WI38 (cell line): ENCODE data around the gene PRKAR1B.

Source experiments
- H3K4me3 ChIP-seq: 2 replicates; pipeline ENCODE4 v1.5.1; 2011; ENCODE audit warnings: low read depth, mild to moderate bottlenecking, control low read depth, low read length
- CTCF ChIP-seq: IDR thresholded peaks from 2 replicates; pipeline ENCODE4 v1.5.1; 2012; ENCODE audit warnings: low read depth, mild to moderate bottlenecking, control low read depth, low read length

PRKAR1B gene

DNA sequence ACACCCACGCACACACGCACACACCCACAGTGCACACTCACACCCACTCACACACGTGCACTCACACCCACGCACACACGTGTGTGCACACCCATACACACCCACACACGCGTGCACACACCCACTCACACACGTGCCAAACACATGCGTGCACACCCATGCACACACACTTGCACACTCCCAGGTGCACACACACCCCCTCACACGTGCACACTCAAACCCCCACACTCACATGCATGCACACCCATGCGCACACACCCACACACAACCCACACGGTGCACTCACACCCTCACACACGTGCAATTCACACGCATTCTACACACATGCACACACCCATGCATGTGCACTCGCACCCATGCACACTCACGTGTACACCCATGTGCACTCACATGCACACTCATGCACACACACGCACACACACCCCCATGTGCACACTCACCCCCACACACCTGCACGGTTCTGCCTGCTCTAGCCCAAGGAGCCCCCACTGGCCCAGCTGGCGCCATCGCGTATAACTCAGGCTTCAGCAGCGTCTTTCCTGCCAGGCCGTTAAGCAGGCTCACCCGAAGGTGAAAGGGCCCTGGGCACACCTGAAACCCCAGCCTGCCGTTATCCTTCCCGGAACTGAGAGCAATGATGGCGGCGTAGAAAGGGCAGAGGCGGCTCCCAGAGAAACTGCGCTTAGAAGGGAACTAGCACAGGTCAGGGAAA lies 143.5 kb downstream of the PRKAR1B start:
- no peak for TF ChIP-seq CTCF
- no peak overlapping the region for H3K4me3 ChIP-seq

DNA sequence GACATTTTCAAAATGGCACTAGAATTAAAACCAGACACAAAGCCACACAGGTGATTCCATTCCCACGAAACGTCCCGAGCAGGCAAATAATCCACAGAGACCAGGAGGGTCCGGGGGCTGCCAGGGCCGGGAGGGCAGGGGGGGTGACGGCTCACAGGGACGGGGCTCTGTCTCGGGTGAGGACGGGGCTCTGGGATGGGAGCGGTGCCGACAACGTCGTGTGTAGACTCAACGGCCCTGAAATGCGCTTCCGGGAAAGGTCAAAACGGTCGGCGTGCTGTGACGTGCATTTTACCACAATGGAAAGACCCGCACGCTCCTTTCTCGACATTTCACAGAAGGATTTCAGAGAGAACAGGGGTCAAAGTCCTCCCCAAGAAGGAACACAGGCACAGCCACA lies 144.2 kb downstream of the PRKAR1B start:
- TF ChIP-seq CTCF: no peak
- no peak overlapping the region for H3K4me3 ChIP-seq

DNA sequence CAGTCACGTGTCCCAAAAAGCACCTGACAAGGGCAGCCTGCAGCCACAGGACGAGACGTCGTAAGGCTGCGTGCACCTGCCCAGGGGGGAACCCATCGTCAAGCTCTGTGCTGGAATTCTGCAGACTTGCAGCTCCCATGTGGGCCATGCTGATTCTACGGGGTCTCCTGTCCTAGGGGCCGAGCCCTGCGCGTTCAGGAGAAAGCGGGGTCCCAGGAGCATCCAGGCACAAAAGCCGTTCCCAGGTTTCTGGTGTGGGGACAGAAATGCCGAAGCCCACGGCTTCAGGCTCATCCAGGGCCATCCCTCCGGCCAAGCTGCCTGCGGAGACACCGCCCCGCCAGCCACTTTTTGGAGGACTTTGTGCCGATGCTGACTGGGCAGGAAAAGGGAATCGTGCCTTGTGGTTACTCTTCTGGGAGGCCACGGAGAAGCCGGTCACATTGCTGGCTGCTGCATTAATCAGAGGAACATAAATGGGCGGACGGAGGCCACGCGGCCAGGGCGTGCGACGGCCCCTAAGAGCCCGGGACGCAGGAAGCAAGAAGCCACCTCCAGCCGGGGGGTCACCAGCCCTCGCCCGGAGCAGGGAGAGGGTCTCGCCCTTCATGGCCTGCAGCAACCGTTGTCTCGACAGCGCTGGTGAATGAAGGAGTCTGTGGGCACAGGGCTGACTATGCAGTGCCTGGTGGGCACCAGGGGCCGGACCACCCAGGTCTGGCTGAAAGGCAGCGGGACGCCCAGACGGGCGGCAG lies 144.8 kb downstream of the PRKAR1B start:
- no peak overlapping the region for H3K4me3 ChIP-seq
- TF ChIP-seq CTCF: no peak

GRCh38 chr7:578386-578785 lies 148.7 kb downstream of the PRKAR1B start:
- no peak overlapping the region for H3K4me3 ChIP-seq
- no peak for TF ChIP-seq CTCF

DNA sequence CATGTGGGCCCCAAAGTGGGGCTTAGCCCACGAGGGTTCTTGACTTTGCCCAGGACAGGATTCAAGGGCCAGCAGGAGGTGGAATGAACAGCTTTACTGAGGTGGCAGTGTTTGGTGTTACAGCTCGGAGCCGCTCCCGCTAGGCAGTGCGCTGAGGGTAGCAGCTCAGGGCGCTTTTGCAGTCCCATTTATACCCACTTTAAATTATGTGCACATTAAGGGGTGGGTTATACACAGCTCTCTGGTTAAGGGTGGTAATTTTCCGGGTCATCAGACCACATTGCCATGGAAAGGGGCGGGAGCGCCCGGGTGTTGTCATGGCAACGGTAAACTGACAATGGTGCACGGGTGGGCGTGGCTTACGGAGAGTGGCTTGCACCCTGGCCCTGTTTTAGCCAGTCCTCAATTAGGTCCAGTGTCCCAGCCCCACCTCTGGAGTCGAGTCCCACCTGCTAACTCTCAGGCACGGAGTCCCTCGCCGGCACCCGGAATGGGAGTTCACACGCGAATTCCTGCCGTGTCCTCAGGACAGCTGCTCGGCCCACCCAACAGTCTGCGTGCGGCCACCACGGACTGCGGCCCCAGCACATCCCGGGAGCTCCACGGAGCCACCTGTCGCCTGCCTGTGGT lies 149.2 kb downstream of the PRKAR1B start:
- no peak overlapping the region for H3K4me3 ChIP-seq
- TF ChIP-seq CTCF: no peak

DNA sequence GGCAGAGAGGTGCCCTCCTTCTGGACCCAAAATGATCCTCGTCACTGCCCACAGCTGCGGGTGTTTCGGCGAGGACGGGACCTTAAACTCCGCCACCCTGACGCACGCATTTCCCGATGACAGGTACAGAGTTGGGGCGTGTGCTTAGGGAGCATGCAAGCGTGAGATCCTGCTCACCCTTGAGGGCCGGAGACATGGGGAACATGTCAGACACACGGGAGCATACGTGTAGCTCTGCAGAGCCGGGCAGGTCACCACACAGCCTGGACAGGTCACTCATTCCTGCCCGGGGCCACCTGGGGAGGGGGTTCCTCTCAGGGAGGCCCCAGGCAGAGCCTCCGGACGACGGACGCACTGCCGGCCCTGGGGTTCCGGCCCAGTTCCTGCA lies 149.8 kb downstream of the PRKAR1B start:
- no peak overlapping the region for H3K4me3 ChIP-seq
- no peak for TF ChIP-seq CTCF

DNA sequence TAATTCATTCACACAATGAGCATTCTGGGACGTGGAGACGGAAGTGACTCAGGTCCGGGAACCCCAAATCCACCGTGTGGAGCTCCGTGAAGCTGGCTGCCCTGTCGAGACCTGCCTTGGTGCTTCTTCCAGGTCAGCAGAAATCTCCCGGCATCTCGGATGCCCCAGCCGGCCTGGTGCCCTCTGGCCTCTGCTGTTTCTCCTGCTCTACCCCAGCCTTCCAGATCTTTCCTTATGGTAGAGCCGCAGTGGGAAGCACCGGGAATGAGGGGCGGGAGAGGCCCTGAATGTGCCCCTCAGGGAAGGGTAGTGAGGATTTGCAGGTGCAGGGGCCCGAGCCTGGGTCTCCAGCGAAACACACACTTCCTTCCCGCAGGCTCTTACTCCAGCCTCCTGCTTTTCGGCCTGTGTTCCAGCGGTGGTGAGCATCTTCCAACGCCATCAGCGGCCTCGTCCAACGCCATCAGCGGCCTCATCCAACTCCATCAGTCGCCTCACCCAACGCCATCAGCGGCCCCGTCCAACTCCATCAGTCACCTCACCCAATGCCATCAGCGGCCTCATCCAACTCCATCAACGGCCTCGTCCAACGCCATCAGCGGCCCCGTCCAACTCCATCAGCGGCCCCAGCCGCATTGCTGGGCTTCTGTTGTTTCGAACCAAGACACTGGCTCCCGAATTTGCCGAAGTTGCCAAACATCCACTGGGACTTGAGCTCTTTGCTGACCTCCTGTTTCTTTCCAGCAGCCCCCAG lies 150.4 kb downstream of the PRKAR1B start:
- TF ChIP-seq CTCF: no peak
- H3K4me3 ChIP-seq: no peak overlapping the region
